Activated CD8-positive, alpha-beta T cell treated with anti-CD3 and anti-CD28 coated beads, Interleukin-2, amount 10 ng/mL, durations not matched to agents 7 days and 5 days (primary cell): ENCODE results near the gene HES5. TPM values are rescaled to one million over a fixed set of nuclear protein-coding genes. Genes with fewer than 3 reads are reported as not detected.

Experiments used
- ATAC-seq: fragments of 150-1000 bp; cut with Tn5 transposase; one replicate; pipeline ENCODE4 v1.10.0; 2021; ENCODE audit warnings: moderate library complexity
- CTCF ChIA-PET: fragments of 350-600 bp; sonication (Branson Sonifier 250); formaldehyde crosslinking; loops from one replicate; lab custom pipeline; 2021; ENCODE audit warnings: antibody characterized with exemption; lab: Charles Lee
- POLR2A ChIA-PET: fragments of 350-600 bp; sonication (Branson Sonifier 250); formaldehyde crosslinking; loops from one replicate; lab custom pipeline; 2021; ENCODE audit warnings: antibody characterized with exemption; lab: Charles Lee
- DNase-seq: peaks from one replicate; pipeline ENCODE4 v3.0.0-alpha.2; 2020
- H3K27ac Mint-ChIP-seq: one replicate; pipeline ENCODE4 v1.8.0; 2021; ENCODE audit warnings: mild to moderate bottlenecking, mixed read lengths
- H3K27me3 Mint-ChIP-seq: one replicate; pipeline ENCODE4 v1.8.0; 2021; ENCODE audit warnings: low read depth, mixed read lengths
- H3K36me3 Mint-ChIP-seq: one replicate; pipeline ENCODE4 v1.8.0; 2021; ENCODE audit warnings: low read depth, mixed read lengths
- H3K4me1 Mint-ChIP-seq: one replicate; pipeline ENCODE4 v1.8.0; 2021; ENCODE audit warnings: low read depth, mixed read lengths
- H3K4me3 Mint-ChIP-seq: one replicate; pipeline ENCODE4 v1.8.0; 2021; ENCODE audit warnings: mild to moderate bottlenecking, mixed read lengths
- H3K9me3 Mint-ChIP-seq: one replicate; pipeline ENCODE4 v1.8.0; 2022; ENCODE audit warnings: mixed read lengths; ENCODE audit not compliant: insufficient read depth
- total RNA-seq, 2 experiments: library from RNA; stranded (reverse); gene quantifications; one replicate each; pipeline ENCODE4 v1.2.3, GENCODE V29; 2021

Gene HES5
- total RNA-seq, 2 experiments from 2014 or later, result not detected

GRCh38 chr1:2545754-2546514, 15.9 kb upstream of the HES5 start:
- DNase-seq (peak; percentile 94), ATAC-seq (peak; percentile 63)
- H3K9me3 Mint-ChIP-seq, result no peaks in the 10 kb centered on the region
- peaks cover 2% of the 10 kb centered on the region for H3K36me3 Mint-ChIP-seq
- H3K27ac Mint-ChIP-seq, result peak overlapping the region; percentile 98
- H3K27me3 Mint-ChIP-seq, result peaks cover 4% of the 10 kb centered on the region
- peaks cover 37% of the 10 kb centered on the region for H3K4me1 Mint-ChIP-seq
- H3K4me3 Mint-ChIP-seq, result peak overlapping the region; percentile 85
- POLR2A ChIA-PET, result interaction anchor here (1.1 to 5.5 kb wide), 8 partner anchors 11 to 133 kb away, joined by 4 to 96 read pairs (median 22); partner anchors contain the start of genes HES5, PANK4, PEX10 and TNFRSF14
- CTCF ChIA-PET, result interaction anchor here (1.1 to 3.8 kb wide), 4 partner anchors 20 to 351 kb away, joined by 4 to 44 read pairs (median 5); partner anchors contain the start of genes FAAP20 and PANK4

- Mint-ChIP-seq H3K4me3 (peak overlapping the region; percentile 46), H3K27me3 (peaks cover 4% of the 10 kb centered on the region), H3K9me3 (no peaks in the 10 kb centered on the region), H3K27ac (no peak overlapping the region), H3K36me3 (peaks cover 2% of the 10 kb centered on the region), H3K4me1 (peaks cover 34% of the 10 kb centered on the region)
- no peak for DNase-seq
- CTCF ChIA-PET, result interaction anchor here (1.1 to 3.8 kb wide), 5 partner anchors 19 to 350 kb away, joined by 4 to 44 read pairs (median 5); partner anchors contain the start of genes FAAP20 and PANK4
- ATAC-seq, result no peak
- POLR2A ChIA-PET, result interaction anchor here (1.1 to 5.5 kb wide), 7 partner anchors 11 to 132 kb away, joined by 4 to 96 read pairs (median 30); partner anchors contain the start of genes PANK4, PEX10 and TNFRSF14
Measured at GRCh38 chr1:2544875-2545640, 15.0 kb upstream of the HES5 start.

- POLR2A ChIA-PET, result interaction anchor here (5.5 kb wide), 1 partner anchor 19 kb away, joined by 96 read pairs; the partner anchor contains the start of gene PANK4
- Mint-ChIP-seq H3K4me1 (peaks cover 30% of the 10 kb centered on the region), H3K9me3 (no peaks in the 10 kb centered on the region), H3K4me3 (no peak overlapping the region), H3K27me3 (peaks cover 4% of the 10 kb centered on the region), H3K27ac (no peak overlapping the region), H3K36me3 (no peaks in the 10 kb centered on the region)
- CTCF ChIA-PET, result interaction anchor here (1.2 kb wide), 1 partner anchor 129 kb away, joined by 5 read pairs; no protein-coding TSS in a partner anchor
- ATAC-seq (no peak), DNase-seq (no peak)
Measured at GRCh38 chr1:2544093-2544874, 14.2 kb upstream of the HES5 start.

GRCh38 chr1:2543543-2544092, 13.6 kb upstream of the HES5 start:
- ChIA-PET CTCF (interaction anchor here (1.2 kb wide), 1 partner anchor 128 kb away, joined by 5 read pairs; no protein-coding TSS in a partner anchor), POLR2A (interaction anchor here (5.5 kb wide), 1 partner anchor 18 kb away, joined by 96 read pairs; the partner anchor contains the start of gene PANK4)
- H3K4me1 Mint-ChIP-seq, result peaks cover 23% of the 10 kb centered on the region
- peak; percentile 55 for DNase-seq
- no peak overlapping the region for H3K27ac Mint-ChIP-seq
- no peak for ATAC-seq
- no peaks in the 10 kb centered on the region for H3K36me3 Mint-ChIP-seq
- H3K27me3 Mint-ChIP-seq, result peaks cover 4% of the 10 kb centered on the region
- no peak overlapping the region for H3K4me3 Mint-ChIP-seq
- H3K9me3 Mint-ChIP-seq, result no peaks in the 10 kb centered on the region

- Mint-ChIP-seq H3K27ac (no peak overlapping the region), H3K27me3 (peaks cover 4% of the 10 kb centered on the region), H3K9me3 (no peaks in the 10 kb centered on the region), H3K36me3 (no peaks in the 10 kb centered on the region), H3K4me1 (peaks cover 14% of the 10 kb centered on the region), H3K4me3 (no peak overlapping the region)
- ATAC-seq (no peak), DNase-seq (no peak)
- ChIA-PET CTCF (no interaction called here), POLR2A (interaction anchor here (1.5 kb wide), 1 partner anchor 43 kb away, joined by 4 read pairs; no protein-coding TSS in a partner anchor)
Measured at GRCh38 chr1:2542246-2542915, 12.3 kb upstream of the HES5 start.

- ATAC-seq (no peak), DNase-seq (no peak)
- H3K27ac Mint-ChIP-seq, result no peak overlapping the region
- H3K9me3 Mint-ChIP-seq, result no peaks in the 10 kb centered on the region
- peaks cover 14% of the 10 kb centered on the region for H3K4me1 Mint-ChIP-seq
- H3K27me3 Mint-ChIP-seq, result peaks cover 8% of the 10 kb centered on the region
- POLR2A ChIA-PET, result interaction anchor here (1.5 kb wide), 1 partner anchor 43 kb away, joined by 4 read pairs; no protein-coding TSS in a partner anchor
- H3K4me3 Mint-ChIP-seq, result no peak overlapping the region
- CTCF ChIA-PET, result no interaction called here
- no peaks in the 10 kb centered on the region for H3K36me3 Mint-ChIP-seq
Measured at GRCh38 chr1:2541619-2542245, 11.7 kb upstream of the HES5 start.

- Mint-ChIP-seq H3K4me1 (peaks cover 14% of the 10 kb centered on the region), H3K9me3 (no peaks in the 10 kb centered on the region), H3K27me3 (peaks cover 8% of the 10 kb centered on the region), H3K4me3 (no peak overlapping the region), H3K36me3 (no peaks in the 10 kb centered on the region), H3K27ac (no peak overlapping the region)
- no peak for DNase-seq
- ChIA-PET CTCF (no interaction called here), POLR2A (interaction anchor here (1.1 kb wide), 1 partner anchor 16 kb away, joined by 4 read pairs; no protein-coding TSS in a partner anchor)
- no peak for ATAC-seq
Measured at GRCh38 chr1:2540816-2541492, 10.9 kb upstream of the HES5 start.

GRCh38 chr1:2539312-2539907, 9.3 kb upstream of the HES5 start:
- Mint-ChIP-seq H3K27me3 (peaks cover 11% of the 10 kb centered on the region), H3K27ac (no peak overlapping the region), H3K36me3 (no peaks in the 10 kb centered on the region), H3K9me3 (no peaks in the 10 kb centered on the region), H3K4me3 (no peak overlapping the region), H3K4me1 (peaks cover 8% of the 10 kb centered on the region)
- ChIA-PET POLR2A (interaction anchor here (1.0 kb wide), 1 partner anchor 38 kb away, joined by 3 read pairs; no protein-coding TSS in a partner anchor), CTCF (interaction anchor here (0.7 to 1.1 kb wide), 3 partner anchors 8 to 13 kb away, joined by 3 to 4 read pairs (median 3); partner anchors contain the start of gene PANK4)
- DNase-seq, result peak; percentile 48
- peak; percentile 46 for ATAC-seq

GRCh38 chr1:2538872-2539271, 8.8 kb upstream of the HES5 start:
- no peak for ATAC-seq
- no peak for DNase-seq
- ChIA-PET POLR2A (interaction anchor here (1.0 kb wide), 1 partner anchor 39 kb away, joined by 3 read pairs; no protein-coding TSS in a partner anchor), CTCF (interaction anchor here (0.7 to 1.1 kb wide), 2 partner anchors 9 to 10 kb away, joined by 3 to 4 read pairs; no protein-coding TSS in a partner anchor)
- H3K4me3 Mint-ChIP-seq, result no peak overlapping the region
- peaks cover 5% of the 10 kb centered on the region for H3K4me1 Mint-ChIP-seq
- H3K36me3 Mint-ChIP-seq, result no peaks in the 10 kb centered on the region
- peaks cover 13% of the 10 kb centered on the region for H3K27me3 Mint-ChIP-seq
- no peaks in the 10 kb centered on the region for H3K9me3 Mint-ChIP-seq
- H3K27ac Mint-ChIP-seq, result no peak overlapping the region
